RKO (cell line): ENCODE results near the gene CLDN24.

ENCODE experiments used
- DNase-seq: peaks from one replicate; pipeline ENCODE4 v3.0.0-alpha.2; 2016; ENCODE audit warnings: low spot score

Gene CLDN24

GRCh38 chr4:183322326-183322725 lies at the start of gene CLDN24:
Gene CLDN24, minus strand, starts transcription at chr4:183322426. Its CDS starts 0 bp downstream, at chr4:183322426.
- no peak for DNase-seq

GRCh38 chr4:183370786-183371185 lies 48.6 kb upstream of the CLDN24 start:
- no peak for DNase-seq

- no peak for DNase-seq
These were observed 46.8 kb upstream of the CLDN24 start for GRCh38 chr4:183369073-183369472.

- no peak for DNase-seq
These were observed 44.1 kb upstream of the CLDN24 start for GRCh38 chr4:183366206-183366835.

- no peak for DNase-seq
These were observed 41.8 kb upstream of the CLDN24 start for GRCh38 chr4:183364025-183364424.

GRCh38 chr4:183362916-183363542 lies 40.8 kb upstream of the CLDN24 start:
- DNase-seq = peak; percentile 34

- DNase-seq = no peak
These were observed 39.8 kb upstream of the CLDN24 start for GRCh38 chr4:183362036-183362435.

GRCh38 chr4:183360161-183360919 lies 38.1 kb upstream of the CLDN24 start:
- no peak for DNase-seq

GRCh38 chr4:183358215-183358755 lies 36.1 kb upstream of the CLDN24 start:
- no peak for DNase-seq

- no peak for DNase-seq
These were observed 34.9 kb upstream of the CLDN24 start for GRCh38 chr4:183356931-183357675.

- no peak for DNase-seq
These were observed 34.1 kb upstream of the CLDN24 start for GRCh38 chr4:183356173-183356830.

GRCh38 chr4:183355405-183355804 lies 33.2 kb upstream of the CLDN24 start:
- peak; percentile 8 for DNase-seq

- no peak for DNase-seq
These were observed 32.0 kb upstream of the CLDN24 start for GRCh38 chr4:183354219-183354618.

- no peak for DNase-seq
These were observed 31.3 kb upstream of the CLDN24 start for GRCh38 chr4:183353557-183353956.

GRCh38 chr4:183352546-183352945 lies 30.3 kb upstream of the CLDN24 start:
- no peak for DNase-seq

- no peak for DNase-seq
These were observed 28.3 kb upstream of the CLDN24 start for GRCh38 chr4:183350317-183351071.

- no peak for DNase-seq
These were observed 27.4 kb upstream of the CLDN24 start for GRCh38 chr4:183349673-183350072.

GRCh38 chr4:183348706-183349659 lies 26.8 kb upstream of the CLDN24 start:
- peak; percentile 82 for DNase-seq

- no peak for DNase-seq
These were observed 25.9 kb upstream of the CLDN24 start for GRCh38 chr4:183348136-183348535.

GRCh38 chr4:183347566-183347965 lies 25.3 kb upstream of the CLDN24 start:
- no peak for DNase-seq
